ENCODE results near the gene NPPA. TPM values are rescaled to one million over a fixed set of nuclear protein-coding genes. Genes with fewer than 3 reads are reported as not detected.

The NPPA gene
- total RNA-seq, 1 experiment from 2014 or later, result not detected

DNA sequence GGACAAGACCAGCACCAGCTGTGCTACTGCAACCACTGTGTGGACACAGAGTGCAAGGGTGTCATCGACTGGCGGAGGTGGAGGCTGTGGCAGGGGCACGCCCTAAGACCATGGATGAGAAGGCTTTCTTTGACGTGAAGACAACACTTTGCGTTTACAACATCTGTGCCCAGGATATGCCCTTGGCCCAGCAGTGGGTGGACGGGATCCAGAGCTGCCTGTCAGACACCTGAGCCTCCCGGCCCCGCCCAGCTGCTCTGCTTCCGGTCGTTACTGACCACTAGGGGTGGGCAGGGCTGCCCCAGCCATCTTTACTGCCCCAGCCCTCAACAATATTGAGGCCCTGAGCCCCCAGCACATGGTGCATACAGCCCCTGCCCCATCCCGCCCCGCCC lies 32.6 kb upstream of the NPPA start:
- Histone ChIP-seq H3K36me3 (ENCODE audit: control insufficient read depth in 1 of 2, insufficient read depth in 2 of 2, low read length in 2 of 2) (no peaks in the 10 kb centered on the region), H3K79me2 (ENCODE audit: insufficient read depth, low read length) (no peaks in the 10 kb centered on the region), H3K9ac (ENCODE audit: low read length) (no peak overlapping the region), H2AFZ (ENCODE audit: low read depth, low read length, poor library complexity, severe bottlenecking) (no peak overlapping the region), H3K27me3 (ENCODE audit: insufficient read depth, low read length) (no peaks in the 10 kb centered on the region), H3K4me3 (replicated peaks in 1 of 2; ENCODE audit: low read depth in 1 of 2, low read length in 2 of 2) (no peak overlapping the region), H3K9me2 (ENCODE audit: insufficient read depth) (no peaks in the 10 kb centered on the region), H3K4me2 (ENCODE audit: low read length) (no peak overlapping the region), H3K9me3 (ENCODE audit: control insufficient read depth in 1 of 2, insufficient read depth in 1 of 2, low read depth in 1 of 2, low read length in 2 of 2) (no peaks in the 10 kb centered on the region), H4K20me1 (ENCODE audit: insufficient read depth) (no peaks in the 10 kb centered on the region), H3K4me1 (ENCODE audit: control insufficient read depth in 1 of 2, insufficient read depth in 2 of 2, low read length in 2 of 2) (peaks cover 0 to 6% of the 10 kb centered on the region in 2 experiments; a peak in 1 of 4 replicates), H3K27ac (ENCODE audit: low read depth, low read length) (no peak overlapping the region)
- ChIA-PET CTCF (interaction anchor here (0.7 kb wide), 1 partner anchor 40 kb away, joined by 6 read pairs; no protein-coding TSS in a partner anchor), POLR2A (interaction anchor here (1.2 to 1.8 kb wide), 2 partner anchors 28 to 29 kb away, joined by 4 to 6 read pairs; no protein-coding TSS in a partner anchor), RAD21 (ENCODE audit: low non-redundant PET in 1 of 2, low total read pairs in 2 of 2, uncharacterized antibody in 2 of 2, unreplicated experiment in 2 of 2) (interaction anchor here in 1 of 2 experiments (0.6 kb wide), 1 partner anchor 87 kb away, joined by 5 read pairs; no protein-coding TSS in a partner anchor)
- ATAC-seq (no peak), DNase-seq (ENCODE audit: low read depth, low spot score) (no peak)
- intact Hi-C loops (cut with micrococcal nuclease), result no loop called here
- no peak for TF ChIP-seq ELF1 (IDR thresholded peaks at IDR 0.05; ENCODE audit: borderline replicate concordance, low read depth)
- TF ChIP-seq CEBPB (IDR thresholded peaks at IDR 0.05; ENCODE audit: low read depth), result no peak
- TF ChIP-seq RAD21 (IDR thresholded peaks at IDR 0.05; ENCODE audit: low read depth), result no peak
- TF ChIP-seq JUND (IDR thresholded peaks at IDR 0.05), result no peak
- no peak for TF ChIP-seq POLR2A (IDR thresholded peaks at IDR 0.05; ENCODE audit: borderline replicate concordance, extremely low read depth, insufficient read depth, insufficient read length)
- BruUV-seq (replicated peaks), result no TSS peak

DNA sequence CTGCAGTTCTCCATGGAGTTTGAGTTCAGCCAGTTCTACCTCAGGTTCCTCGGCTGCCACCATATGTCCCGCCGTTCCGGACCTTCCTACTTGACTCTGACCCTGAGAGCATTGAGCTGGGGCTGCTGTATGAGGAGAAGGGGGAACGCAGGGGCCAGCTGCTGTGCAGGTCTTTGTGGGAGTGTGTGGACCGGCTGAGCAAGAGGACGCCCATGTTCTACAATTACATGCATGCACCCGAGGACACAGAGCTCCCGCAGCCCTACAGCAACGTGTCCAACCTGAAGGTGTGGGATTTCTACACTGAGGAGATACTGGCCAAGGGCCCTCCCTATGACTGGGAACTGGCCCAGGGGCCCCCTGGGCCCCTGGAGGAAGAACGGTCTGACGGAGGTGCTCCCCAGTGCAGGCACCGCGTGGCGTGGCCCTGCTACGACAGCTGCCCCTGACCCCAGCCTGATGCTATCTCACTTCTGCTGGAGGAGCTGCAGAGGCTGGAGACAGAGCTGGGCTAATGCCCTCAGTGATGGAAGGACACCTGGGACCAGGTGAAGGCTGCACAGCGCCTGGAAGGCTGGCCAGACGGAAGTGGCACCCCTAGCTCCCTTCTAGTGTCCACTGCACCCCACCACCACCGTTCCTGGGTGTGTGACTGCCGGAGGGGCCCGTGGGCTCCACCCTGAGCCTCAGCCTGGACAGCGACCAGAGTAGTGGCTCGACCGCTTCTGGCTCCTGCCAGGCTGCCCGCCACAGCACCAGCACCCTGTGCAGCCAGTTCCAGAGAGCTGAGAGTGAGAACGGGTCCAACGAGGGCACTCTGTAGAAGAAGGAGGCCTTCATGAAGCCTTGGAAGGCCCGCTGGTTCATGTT lies 32.0 kb upstream of the NPPA start:
- Histone ChIP-seq H3K4me3 (replicated peaks in 1 of 2; ENCODE audit: low read depth in 1 of 2, low read length in 2 of 2) (no peak overlapping the region), H2AFZ (ENCODE audit: low read depth, low read length, poor library complexity, severe bottlenecking) (no peak overlapping the region), H3K36me3 (ENCODE audit: control insufficient read depth in 1 of 2, insufficient read depth in 2 of 2, low read length in 2 of 2) (no peaks in the 10 kb centered on the region), H4K20me1 (ENCODE audit: insufficient read depth) (no peaks in the 10 kb centered on the region), H3K79me2 (ENCODE audit: insufficient read depth, low read length) (no peaks in the 10 kb centered on the region), H3K4me1 (ENCODE audit: control insufficient read depth in 1 of 2, insufficient read depth in 2 of 2, low read length in 2 of 2) (peaks cover 0 to 6% of the 10 kb centered on the region in 2 experiments; a peak in 1 of 4 replicates), H3K27me3 (ENCODE audit: insufficient read depth, low read length) (no peaks in the 10 kb centered on the region), H3K9me3 (ENCODE audit: control insufficient read depth in 1 of 2, insufficient read depth in 1 of 2, low read depth in 1 of 2, low read length in 2 of 2) (no peaks in the 10 kb centered on the region), H3K27ac (ENCODE audit: low read depth, low read length) (no peak overlapping the region), H3K9ac (ENCODE audit: low read length) (no peak overlapping the region), H3K9me2 (ENCODE audit: insufficient read depth) (no peaks in the 10 kb centered on the region), H3K4me2 (ENCODE audit: low read length) (no peak overlapping the region)
- TF ChIP-seq, protein P1, sequence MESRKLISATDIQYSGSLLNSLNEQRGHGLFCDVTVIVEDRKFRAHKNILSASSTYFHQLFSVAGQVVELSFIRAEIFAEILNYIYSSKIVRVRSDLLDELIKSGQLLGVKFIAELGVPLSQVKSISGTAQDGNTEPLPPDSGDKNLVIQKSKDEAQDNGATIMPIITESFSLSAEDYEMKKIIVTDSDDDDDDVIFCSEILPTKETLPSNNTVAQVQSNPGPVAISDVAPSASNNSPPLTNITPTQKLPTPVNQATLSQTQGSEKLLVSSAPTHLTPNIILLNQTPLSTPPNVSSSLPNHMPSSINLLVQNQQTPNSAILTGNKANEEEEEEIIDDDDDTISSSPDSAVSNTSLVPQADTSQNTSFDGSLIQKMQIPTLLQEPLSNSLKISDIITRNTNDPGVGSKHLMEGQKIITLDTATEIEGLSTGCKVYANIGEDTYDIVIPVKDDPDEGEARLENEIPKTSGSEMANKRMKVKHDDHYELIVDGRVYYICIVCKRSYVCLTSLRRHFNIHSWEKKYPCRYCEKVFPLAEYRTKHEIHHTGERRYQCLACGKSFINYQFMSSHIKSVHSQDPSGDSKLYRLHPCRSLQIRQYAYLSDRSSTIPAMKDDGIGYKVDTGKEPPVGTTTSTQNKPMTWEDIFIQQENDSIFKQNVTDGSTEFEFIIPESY (IDR thresholded peaks at IDR 0.05; ENCODE audit: extremely low read depth, insufficient replicate concordance, low read length), result no peak
- TF ChIP-seq POLR2AphosphoS5 (IDR thresholded peaks at IDR 0.05; ENCODE audit: low read depth, low read length) (no peak), RAD21 (IDR thresholded peaks at IDR 0.05; ENCODE audit: low read depth) (no peak), YY1 (IDR thresholded peaks at IDR 0.05; ENCODE audit: extremely low read depth, insufficient replicate concordance, low read depth, low read length) (no peak), SP1 (IDR thresholded peaks at IDR 0.05; ENCODE audit: low read depth) (no peak), ZFX (IDR thresholded peaks at IDR 0.05) (no peak), POLR2A (IDR thresholded peaks at IDR 0.05; ENCODE audit: borderline replicate concordance, extremely low read depth, insufficient read depth, insufficient read length) (no peak), EGR1 (IDR thresholded peaks at IDR 0.05; ENCODE audit: low read depth) (no peak), FOSL1 (IDR thresholded peaks at IDR 0.05; ENCODE audit: low read depth) (no peak), CEBPB (IDR thresholded peaks at IDR 0.05; ENCODE audit: low read depth) (no peak)
- TF ChIP-seq, protein P2, sequence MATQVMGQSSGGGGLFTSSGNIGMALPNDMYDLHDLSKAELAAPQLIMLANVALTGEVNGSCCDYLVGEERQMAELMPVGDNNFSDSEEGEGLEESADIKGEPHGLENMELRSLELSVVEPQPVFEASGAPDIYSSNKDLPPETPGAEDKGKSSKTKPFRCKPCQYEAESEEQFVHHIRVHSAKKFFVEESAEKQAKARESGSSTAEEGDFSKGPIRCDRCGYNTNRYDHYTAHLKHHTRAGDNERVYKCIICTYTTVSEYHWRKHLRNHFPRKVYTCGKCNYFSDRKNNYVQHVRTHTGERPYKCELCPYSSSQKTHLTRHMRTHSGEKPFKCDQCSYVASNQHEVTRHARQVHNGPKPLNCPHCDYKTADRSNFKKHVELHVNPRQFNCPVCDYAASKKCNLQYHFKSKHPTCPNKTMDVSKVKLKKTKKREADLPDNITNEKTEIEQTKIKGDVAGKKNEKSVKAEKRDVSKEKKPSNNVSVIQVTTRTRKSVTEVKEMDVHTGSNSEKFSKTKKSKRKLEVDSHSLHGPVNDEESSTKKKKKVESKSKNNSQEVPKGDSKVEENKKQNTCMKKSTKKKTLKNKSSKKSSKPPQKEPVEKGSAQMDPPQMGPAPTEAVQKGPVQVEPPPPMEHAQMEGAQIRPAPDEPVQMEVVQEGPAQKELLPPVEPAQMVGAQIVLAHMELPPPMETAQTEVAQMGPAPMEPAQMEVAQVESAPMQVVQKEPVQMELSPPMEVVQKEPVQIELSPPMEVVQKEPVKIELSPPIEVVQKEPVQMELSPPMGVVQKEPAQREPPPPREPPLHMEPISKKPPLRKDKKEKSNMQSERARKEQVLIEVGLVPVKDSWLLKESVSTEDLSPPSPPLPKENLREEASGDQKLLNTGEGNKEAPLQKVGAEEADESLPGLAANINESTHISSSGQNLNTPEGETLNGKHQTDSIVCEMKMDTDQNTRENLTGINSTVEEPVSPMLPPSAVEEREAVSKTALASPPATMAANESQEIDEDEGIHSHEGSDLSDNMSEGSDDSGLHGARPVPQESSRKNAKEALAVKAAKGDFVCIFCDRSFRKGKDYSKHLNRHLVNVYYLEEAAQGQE (IDR thresholded peaks at IDR 0.05; ENCODE audit: low read depth), result no peak
- ATAC-seq (no peak), DNase-seq (ENCODE audit: low read depth, low spot score) (no peak)
- ChIA-PET RAD21 (ENCODE audit: low non-redundant PET in 1 of 2, low total read pairs in 2 of 2, uncharacterized antibody in 2 of 2, unreplicated experiment in 2 of 2) (no interaction called here), POLR2A (interaction anchor here (1.2 kb wide), 1 partner anchor 30 kb away, joined by 4 read pairs; no protein-coding TSS in a partner anchor), CTCF (no interaction called here)
- intact Hi-C loops (cut with micrococcal nuclease), result no loop called here
- no TSS peak for BruUV-seq (replicated peaks)
